Cardiac fibroblast (primary cell): ENCODE results near the gene TAS2R16.

ENCODE experiments used
- DNase-seq, 2 donors: peaks; one replicate each; pipeline versions ENCODE4 v3.0.0 to v3.0.0-alpha.2; 2010; ENCODE audit warnings: low read depth in 2 of 2
- H3K4me3 ChIP-seq, 2 donors: replicated peaks in 1 of 2; 1 replicate in 1 of 2; 2 replicates in 1 of 2; pipeline ENCODE4 v1.5.1; 2011; ENCODE audit warnings: low read depth in 2 of 2, low read length in 2 of 2, mild to moderate bottlenecking in 2 of 2, moderate library complexity in 1 of 2
- CTCF ChIP-seq: IDR thresholded peaks from one replicate; pipeline ENCODE4 v1.5.1; 2011; ENCODE audit warnings: low read depth, mild to moderate bottlenecking, low read length, inconsistent platforms

TAS2R16 gene

GRCh38 chr7:122983261-122983660, 12.2 kb downstream of the TAS2R16 start:
- no peak overlapping the region for H3K4me3 ChIP-seq
- TF ChIP-seq CTCF: no peak
- no peak for DNase-seq

- peak; percentile 11 to 55 for DNase-seq
- TF ChIP-seq CTCF: no peak
- H3K4me3 ChIP-seq: no peak overlapping the region
Measured at GRCh38 chr7:122975341-122975740, 20.2 kb downstream of the TAS2R16 start.

- H3K4me3 ChIP-seq: no peak overlapping the region
- no peak for DNase-seq
- no peak for TF ChIP-seq CTCF
Measured at GRCh38 chr7:122974229-122974628, 21.3 kb downstream of the TAS2R16 start.

GRCh38 chr7:122972056-122972455, 23.4 kb downstream of the TAS2R16 start:
- DNase-seq: no peak
- no peak overlapping the region for H3K4me3 ChIP-seq
- TF ChIP-seq CTCF: no peak

GRCh38 chr7:122970740-122971725, 24.5 kb downstream of the TAS2R16 start:
- TF ChIP-seq CTCF: no peak
- H3K4me3 ChIP-seq: no peak overlapping the region
- DNase-seq: peak in 1 of 2 donors; percentile 7

GRCh38 chr7:122968389-122968788, 27.1 kb downstream of the TAS2R16 start:
- no peak for TF ChIP-seq CTCF
- no peak for DNase-seq
- H3K4me3 ChIP-seq: no peak overlapping the region
